Endodermal cell (in vitro differentiated cells): Measurements from ENCODE around the gene CYP51A1. TPM values are rescaled to one million over a fixed set of nuclear protein-coding genes. Genes with fewer than 3 reads are reported as not detected.

ENCODE experiments used
- DNase-seq: peaks from one replicate; pipeline ENCODE4 v3.0.0-alpha.2; 2017
- H3K27ac ChIP-seq: 2 replicates; pipeline ENCODE4 v1.5.1; 2013; ENCODE audit warnings: mild to moderate bottlenecking, low read depth, low read length, moderate library complexity
- H3K27me3 ChIP-seq: 2 replicates; pipeline ENCODE4 v1.6.1; 2013; ENCODE audit warnings: mild to moderate bottlenecking, low read length, moderate library complexity; ENCODE audit not compliant: insufficient read depth, control insufficient read depth, poor library complexity, severe bottlenecking
- H3K36me3 ChIP-seq: 2 replicates; pipeline ENCODE4 v1.7.0; 2013; ENCODE audit warnings: mild to moderate bottlenecking, low read length, moderate library complexity; ENCODE audit not compliant: control insufficient read depth, insufficient read depth
- H3K4me1 ChIP-seq: one replicate; pipeline ENCODE4 v1.7.0; 2013; ENCODE audit warnings: low read length; ENCODE audit not compliant: control insufficient read depth, insufficient read depth
- H3K4me3 ChIP-seq: 2 replicates; pipeline ENCODE4 v1.5.1; 2013; ENCODE audit warnings: mild to moderate bottlenecking, low read length, moderate library complexity
- H3K9ac ChIP-seq: 2 replicates; pipeline ENCODE4 v1.6.1; 2013; ENCODE audit warnings: mild to moderate bottlenecking, low read length, moderate library complexity; ENCODE audit not compliant: poor library complexity, severe bottlenecking; ENCODE audit errors: extremely low read depth
- H3K9me3 ChIP-seq: 2 replicates; pipeline ENCODE4 v1.6.1; 2013; ENCODE audit warnings: mild to moderate bottlenecking, low read length, moderate library complexity; ENCODE audit not compliant: control insufficient read depth
- H3K27ac Mint-ChIP-seq: 2 replicates; pipeline ENCODE4 v1.8.0; 2020; ENCODE audit warnings: mixed read lengths
- H3K27me3 Mint-ChIP-seq: 2 replicates; pipeline ENCODE4 v1.8.0; 2021; ENCODE audit warnings: mild to moderate bottlenecking, mixed read lengths; ENCODE audit not compliant: insufficient read depth
- H3K36me3 Mint-ChIP-seq: 2 replicates; pipeline ENCODE4 v1.8.0; 2020; ENCODE audit warnings: low read depth, mixed read lengths
- H3K4me1 Mint-ChIP-seq: 2 replicates; pipeline ENCODE4 v1.8.0; 2020; ENCODE audit warnings: mixed read lengths
- H3K4me3 Mint-ChIP-seq: 2 replicates; pipeline ENCODE4 v1.8.0; 2020; ENCODE audit warnings: mild to moderate bottlenecking, moderate library complexity, mixed read lengths
- H3K9me3 Mint-ChIP-seq: 2 replicates; pipeline ENCODE4 v1.8.0; 2020; ENCODE audit warnings: mild to moderate bottlenecking, mixed read lengths
- CTCF ChIP-seq: fragments of 200-600 bp; sonication (generic); conservative IDR thresholded peaks from 2 replicates; pipeline ENCODE4 v1.5.0; 2021; ENCODE audit warnings: antibody characterized with exemption, mild to moderate bottlenecking
- WGBS, 2 experiments: methylation state at CpG; one replicate each; pipeline versions ENCODE4 v1.1.5 to v1.1.7; 2013; ENCODE audit warnings: missing lambda C conversion rate in 2 of 2, mixed read lengths in 1 of 2; ENCODE audit not compliant: insufficient coverage in 1 of 2, insufficient read length in 1 of 2; 5-methylcytosine and 5-hydroxymethylcytosine counted together
- total RNA-seq, 2 donors: library from RNA; stranded (reverse); fragmentation: NEBNext Ultra II Directional in 1 of 2; extraction: Animal tissue kit (Norgen Biotek cat#: 25700) in 1 of 2; gene quantifications; 2 replicates in 1 of 2; 3 replicates in 1 of 2; pipeline ENCODE4 v1.2.1, GENCODE V29; 2021

CYP51A1 gene
- total RNA-seq, 2 donors from 2014 or later = 49.5 to 72.9 TPM

- no peak overlapping the region for H3K4me3 Mint-ChIP-seq
- H3K4me1 Mint-ChIP-seq = no peaks in the 10 kb centered on the region
- H3K9ac ChIP-seq = no peak overlapping the region
- H3K4me3 ChIP-seq = no peak overlapping the region
- no peaks in the 10 kb centered on the region for H3K27me3 Mint-ChIP-seq
- no peak for DNase-seq
- 87 to 100% methylated on average over 1 to 3 of the region's 3 CpGs for WGBS, 2 experiments
- no peaks in the 10 kb centered on the region for H3K9me3 Mint-ChIP-seq
- H3K9me3 ChIP-seq = no peaks in the 10 kb centered on the region
- H3K27ac Mint-ChIP-seq = no peak overlapping the region
- no peak for TF ChIP-seq CTCF
- no peaks in the 10 kb centered on the region for H3K36me3 ChIP-seq
- H3K36me3 Mint-ChIP-seq = no peaks in the 10 kb centered on the region
- no peaks in the 10 kb centered on the region for H3K27me3 ChIP-seq
- no peak overlapping the region for H3K27ac ChIP-seq
- no peaks in the 10 kb centered on the region for H3K4me1 ChIP-seq
Measured at GRCh38 chr7:92158660-92159575, 24.6 kb upstream of the CYP51A1 start.

GRCh38 chr7:92156990-92157389, 22.7 kb upstream of the CYP51A1 start:
- no peak for DNase-seq
- Histone ChIP-seq H3K36me3 (no peaks in the 10 kb centered on the region), H3K9me3 (no peaks in the 10 kb centered on the region), H3K27me3 (no peaks in the 10 kb centered on the region), H3K27ac (no peak overlapping the region), H3K9ac (no peak overlapping the region), H3K4me1 (no peaks in the 10 kb centered on the region), H3K4me3 (no peak overlapping the region)
- Mint-ChIP-seq H3K4me1 (no peaks in the 10 kb centered on the region), H3K36me3 (no peaks in the 10 kb centered on the region), H3K4me3 (no peak overlapping the region), H3K9me3 (no peaks in the 10 kb centered on the region), H3K27ac (no peak overlapping the region), H3K27me3 (no peaks in the 10 kb centered on the region)
- no peak for TF ChIP-seq CTCF

- Mint-ChIP-seq H3K27ac (no peak overlapping the region), H3K4me3 (no peak overlapping the region), H3K9me3 (no peaks in the 10 kb centered on the region), H3K4me1 (no peaks in the 10 kb centered on the region), H3K27me3 (no peaks in the 10 kb centered on the region), H3K36me3 (no peaks in the 10 kb centered on the region)
- 95% methylated on average over 1 of the region's 1 CpG; no CpG with 5 or more reads in 1 of the 2 experiments for WGBS, 2 experiments
- H3K27ac ChIP-seq = no peak overlapping the region
- DNase-seq = no peak
- no peaks in the 10 kb centered on the region for H3K36me3 ChIP-seq
- H3K4me3 ChIP-seq = no peak overlapping the region
- TF ChIP-seq CTCF = no peak
- H3K27me3 ChIP-seq = no peaks in the 10 kb centered on the region
- no peaks in the 10 kb centered on the region for H3K9me3 ChIP-seq
- no peaks in the 10 kb centered on the region for H3K4me1 ChIP-seq
- H3K9ac ChIP-seq = no peak overlapping the region
Measured at GRCh38 chr7:92155108-92155739, 20.9 kb upstream of the CYP51A1 start.
